GM12878 (cell line): ENCODE data around the gene CHKA.

Source experiments
- BRCA1 ChIP-seq: IDR thresholded peaks from 2 replicates; pipeline ENCODE4 v1.6.1; 2011; ENCODE audit warnings: low read depth, low read length, improper control_type of control experiment
- CBFB ChIP-seq: IDR thresholded peaks from 2 replicates; pipeline ENCODE4 v1.6.1; 2016; ENCODE audit warnings: antibody characterized with exemption, low read depth
- CHD2 ChIP-seq: IDR thresholded peaks from 2 replicates; pipeline ENCODE4 v1.6.1; 2011; ENCODE audit warnings: low read depth, low read length, improper control_type of control experiment, borderline replicate concordance
- CTCF ChIP-seq, 3 experiments: IDR thresholded peaks in 2 of 3; conservative IDR thresholded peaks in 1 of 3; 2 replicates each; pipeline ENCODE4 v1.5.1; 2011; ENCODE audit warnings: low read depth in 3 of 3, low read length in 3 of 3, mild to moderate bottlenecking in 3 of 3, control low read depth in 2 of 3, moderate library complexity in 2 of 3, inconsistent platforms in 1 of 3, mixed read lengths in 1 of 3; ENCODE audit not compliant: control insufficient read depth in 2 of 3, insufficient read depth in 1 of 3; ENCODE audit errors: extremely low read depth in 1 of 3
- EZH2 ChIP-seq: IDR thresholded peaks from 2 replicates; pipeline ENCODE4 v1.6.1; 2012; ENCODE audit warnings: low read depth, mild to moderate bottlenecking, control low read depth, inconsistent platforms, low read length, borderline replicate concordance; ENCODE audit not compliant: control insufficient read depth
- POLR2A ChIP-seq: IDR thresholded peaks from 2 replicates; pipeline ENCODE4 v1.6.1; 2011; ENCODE audit warnings: low read depth, mild to moderate bottlenecking, low read length
- POLR2AphosphoS5 ChIP-seq: IDR thresholded peaks from 2 replicates; pipeline ENCODE4 v1.6.1; 2011; ENCODE audit warnings: mild to moderate bottlenecking, low read length, inconsistent platforms
- REST ChIP-seq: IDR thresholded peaks from 2 replicates; pipeline ENCODE4 v1.6.1; 2012; ENCODE audit warnings: mild to moderate bottlenecking, low read depth, low read length
- SUZ12 ChIP-seq: fragments of 200-600 bp; sonication (generic); IDR thresholded peaks from one replicate; pipeline ENCODE4 v1.6.1; 2018; ENCODE audit warnings: antibody characterized with exemption, mild to moderate bottlenecking; ENCODE audit not compliant: unreplicated experiment
- USF2 ChIP-seq: IDR thresholded peaks from 2 replicates; pipeline ENCODE4 v1.6.1; 2011; ENCODE audit warnings: low read depth, low read length, improper control_type of control experiment, borderline replicate concordance
- YY1 ChIP-seq: IDR thresholded peaks from 2 replicates; pipeline ENCODE4 v1.6.1; 2011; ENCODE audit warnings: low read depth, mild to moderate bottlenecking, low read length

GRCh38 chr11:68024508-68024907 is 96.7 kb downstream of the CHKA start:
- no peak for TF ChIP-seq CTCF (IDR thresholded peaks at IDR 0.05 in 2 of 3, conservative IDR thresholded peaks at IDR 0.05 in 1 of 3; ENCODE audit: control insufficient read depth in 2 of 3, extremely low read depth in 1 of 3, insufficient read depth in 1 of 3, low read depth in 3 of 3, low read length in 3 of 3)
- no peak for TF ChIP-seq POLR2AphosphoS5
- no peak for TF ChIP-seq POLR2A
- TF ChIP-seq SUZ12 = no peak
- no peak for TF ChIP-seq CHD2
- no peak for TF ChIP-seq EZH2
- no peak for TF ChIP-seq REST
- no peak for TF ChIP-seq BRCA1
- TF ChIP-seq USF2 = no peak
- no peak for TF ChIP-seq CBFB
- TF ChIP-seq YY1 = no peak
